Tibial nerve (tissue), 4 donors: Measurements from ENCODE around the gene FAM217A. TPM values are rescaled to one million over a fixed set of nuclear protein-coding genes. Genes with fewer than 3 reads are reported as not detected.

Experiments
- DNase-seq, 2 donors: peaks; one replicate each; pipeline ENCODE4 v3.0.0-alpha.2; 2019; ENCODE audit warnings: low spot score in 2 of 2
- H3K27ac ChIP-seq, 4 donors: fragments of 200-600 bp; sonication (generic) in 3 of 4; one replicate each; pipeline ENCODE4 v1.5.1; 2017 to 2019; ENCODE audit warnings: mild to moderate bottlenecking in 1 of 4
- H3K27me3 ChIP-seq, 2 donors: fragments of 200-600 bp; sonication (generic) in 1 of 2; one replicate each; pipeline versions ENCODE4 v1.5.1 to v1.6.0; 2017 to 2019
- H3K36me3 ChIP-seq, 3 donors: fragments of 200-600 bp; sonication (generic); one replicate each; pipeline ENCODE4 v1.5.1; 2018 to 2019
- H3K4me1 ChIP-seq, 4 donors: fragments of 200-600 bp; sonication (generic) in 3 of 4; one replicate each; pipeline ENCODE4 v1.5.1; 2017 to 2019
- H3K4me3 ChIP-seq, 4 donors: fragments of 200-600 bp; sonication (generic) in 3 of 4; one replicate each; pipeline ENCODE4 v1.5.1; 2017 to 2019; ENCODE audit warnings: mild to moderate bottlenecking in 1 of 4, moderate library complexity in 1 of 4
- H3K9me3 ChIP-seq, 4 donors: fragments of 200-600 bp; sonication (generic) in 3 of 4; one replicate each; pipeline ENCODE4 v1.5.1; 2017 to 2019
- CTCF ChIP-seq, 5 experiments: fragments of 200-600 bp in 3 of 5; fragments of 450-650 bp in 2 of 5; sonication (generic) in 3 of 5; IDR thresholded peaks; one replicate each; pipeline ENCODE4 v1.5.1; 2016 to 2019; ENCODE audit warnings: antibody characterized with exemption in 5 of 5, mild to moderate bottlenecking in 3 of 5, moderate library complexity in 2 of 5
- EP300 ChIP-seq, 2 donors: sonication (generic); formaldehyde crosslinking; IDR thresholded peaks; one replicate each; pipeline ENCODE4 v1.6.1; 2017; ENCODE audit warnings: antibody characterized with exemption in 2 of 2, mild to moderate bottlenecking in 1 of 2
- POLR2A ChIP-seq, 2 donors: fragments of 450-650 bp; IDR thresholded peaks; one replicate each; pipeline ENCODE4 v1.6.1; 2017; ENCODE audit warnings: antibody characterized with exemption in 2 of 2, mild to moderate bottlenecking in 2 of 2, moderate library complexity in 2 of 2
- WGBS, 2 donors: methylation state at CpG; one replicate each; pipeline ENCODE4 v1.1.5; 2018; 5-methylcytosine and 5-hydroxymethylcytosine counted together
- total RNA-seq, 4 donors: library from RNA; depleted of rRNA; stranded (reverse); fragments of >200 nt; gene quantifications; one replicate each; pipeline ENCODE4 v1.1.0, GENCODE V29; 2016

The FAM217A gene
- total RNA-seq, 4 donors from 2014 or later: not detected

GRCh38 chr6:4049246-4049645 is 29.7 kb downstream of the FAM217A start:
- Histone ChIP-seq H3K27me3 (no peaks in the 10 kb centered on the region), H3K36me3 (peaks cover 0 to 84% (median 21%) of the 10 kb centered on the region in 3 donors), H3K4me1 (no peaks in the 10 kb centered on the region), H3K9me3 (no peaks in the 10 kb centered on the region), H3K4me3 (no peak overlapping the region), H3K27ac (no peak overlapping the region)
- 85 to 88% methylated on average over 6 of the region's 6 CpGs for WGBS, 2 donors
- TF ChIP-seq CTCF (IDR thresholded peaks at IDR 0.05): no peak
- no peak for DNase-seq

DNA sequence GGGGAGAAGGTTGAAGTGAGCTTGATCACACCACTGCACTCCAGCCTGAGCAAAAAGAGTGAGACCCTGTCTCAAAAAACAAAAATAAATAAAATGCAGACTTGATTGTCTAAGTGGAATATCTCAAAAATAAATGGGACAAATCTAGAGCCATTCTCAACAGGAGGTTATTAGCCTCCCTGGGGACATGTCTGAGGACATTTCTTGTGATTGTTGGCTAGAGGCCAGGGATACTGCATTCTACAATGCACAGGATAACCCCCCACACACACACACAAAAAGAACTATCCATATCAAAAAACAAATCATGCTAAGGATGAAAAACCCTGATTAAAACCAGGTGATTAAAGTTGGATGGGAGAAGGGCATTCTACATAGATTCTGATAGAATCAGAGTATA is 37.5 kb downstream of the FAM217A start:
- DNase-seq: no peak
- TF ChIP-seq POLR2A (IDR thresholded peaks at IDR 0.05): no peak
- no peak for TF ChIP-seq CTCF (IDR thresholded peaks at IDR 0.05)
- TF ChIP-seq EP300 (IDR thresholded peaks at IDR 0.05): no peak
- Histone ChIP-seq H3K9me3 (no peaks in the 10 kb centered on the region), H3K27ac (no peak overlapping the region), H3K36me3 (peaks cover 0 to 69% (median 24%) of the 10 kb centered on the region in 3 donors), H3K27me3 (no peaks in the 10 kb centered on the region), H3K4me3 (no peak overlapping the region), H3K4me1 (peaks cover 0 to 17% (median 1%) of the 10 kb centered on the region in 4 donors)

DNA sequence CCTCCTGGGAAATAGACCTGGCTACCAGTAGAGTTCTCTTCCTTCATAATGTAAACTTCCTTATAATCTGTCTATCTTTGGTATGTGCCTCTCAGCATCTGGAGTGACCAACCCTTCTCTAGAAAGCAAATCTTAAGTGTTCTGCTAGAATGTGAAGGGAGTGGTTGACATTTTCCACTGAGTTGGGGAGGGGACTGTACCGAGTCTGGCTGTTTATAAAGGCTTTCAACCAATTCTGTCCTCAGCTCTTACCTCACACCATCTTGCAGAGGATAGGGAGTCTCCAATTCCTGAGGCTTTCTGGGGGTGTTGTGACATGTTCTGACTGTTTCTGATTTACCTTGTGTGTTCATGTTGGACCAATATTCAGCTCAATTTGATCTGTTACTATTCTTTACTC is 39.6 kb downstream of the FAM217A start:
- H3K27ac ChIP-seq: no peak overlapping the region
- no peaks in the 10 kb centered on the region for H3K9me3 ChIP-seq
- H3K4me3 ChIP-seq: no peak overlapping the region
- 29 to 41% methylated on average over 1 of the region's 1 CpG for WGBS, 2 donors
- no peaks in the 10 kb centered on the region for H3K27me3 ChIP-seq
- H3K36me3 ChIP-seq: peaks cover 0 to 68% (median 24%) of the 10 kb centered on the region in 3 donors
- H3K4me1 ChIP-seq: peaks cover 0 to 22% (median 1%) of the 10 kb centered on the region in 4 donors
- DNase-seq: no peak
- no peak for TF ChIP-seq POLR2A (IDR thresholded peaks at IDR 0.05)
- no peak for TF ChIP-seq CTCF (IDR thresholded peaks at IDR 0.05)
- TF ChIP-seq EP300 (IDR thresholded peaks at IDR 0.05): no peak

GRCh38 chr6:4036581-4036980 is 42.4 kb downstream of the FAM217A start:
- Histone ChIP-seq H3K27ac (no peak overlapping the region), H3K4me3 (no peak overlapping the region), H3K36me3 (peaks cover 0 to 56% (median 11%) of the 10 kb centered on the region in 3 donors), H3K27me3 (no peaks in the 10 kb centered on the region), H3K4me1 (peaks cover 0 to 41% (median 3%) of the 10 kb centered on the region in 4 donors), H3K9me3 (no peaks in the 10 kb centered on the region)
- 92 to 98% methylated on average over 5 of the region's 5 CpGs for WGBS, 2 donors
- TF ChIP-seq CTCF (IDR thresholded peaks at IDR 0.05): no peak
- no peak for DNase-seq

GRCh38 chr6:4032475-4032874 is 46.5 kb downstream of the FAM217A start:
- 82 to 86% methylated on average over 9 of the region's 9 CpGs for WGBS, 2 donors
- H3K27ac ChIP-seq: no peak overlapping the region
- DNase-seq: no peak
- H3K9me3 ChIP-seq: no peaks in the 10 kb centered on the region
- no peak overlapping the region for H3K4me3 ChIP-seq
- peaks cover 0 to 31% (median 0%) of the 10 kb centered on the region in 3 donors for H3K36me3 ChIP-seq
- H3K4me1 ChIP-seq: peaks cover 0 to 60% (median 6%) of the 10 kb centered on the region in 4 donors
- TF ChIP-seq CTCF (IDR thresholded peaks at IDR 0.05) (no peak), EP300 (IDR thresholded peaks at IDR 0.05) (no peak), POLR2A (IDR thresholded peaks at IDR 0.05) (no peak)
- H3K27me3 ChIP-seq: no peaks in the 10 kb centered on the region
